Subcutaneous adipose tissue (tissue), 4 donors: ENCODE measurements around the gene RBM19. TPM values are rescaled to one million over a fixed set of nuclear protein-coding genes. Genes with fewer than 3 reads are reported as not detected.

Source experiments
- total RNA-seq, 4 donors: library from RNA; depleted of rRNA; stranded (reverse); fragments of >200 nt; gene quantifications; one replicate each; pipeline ENCODE4 v1.1.0, GENCODE V29; 2016
- TF ChIP-seq, protein P1 (sequence below): fragments of 450-650 bp; IDR thresholded peaks from one replicate; pipeline ENCODE4 v1.5.1; 2016; ENCODE audit warnings: low read depth, mild to moderate bottlenecking, control low read depth, antibody characterized with exemption, moderate library complexity

Gene RBM19
- total RNA-seq, 4 donors from 2014 or later, result 19.2 to 54.4 (median 32.1) TPM

DNA sequence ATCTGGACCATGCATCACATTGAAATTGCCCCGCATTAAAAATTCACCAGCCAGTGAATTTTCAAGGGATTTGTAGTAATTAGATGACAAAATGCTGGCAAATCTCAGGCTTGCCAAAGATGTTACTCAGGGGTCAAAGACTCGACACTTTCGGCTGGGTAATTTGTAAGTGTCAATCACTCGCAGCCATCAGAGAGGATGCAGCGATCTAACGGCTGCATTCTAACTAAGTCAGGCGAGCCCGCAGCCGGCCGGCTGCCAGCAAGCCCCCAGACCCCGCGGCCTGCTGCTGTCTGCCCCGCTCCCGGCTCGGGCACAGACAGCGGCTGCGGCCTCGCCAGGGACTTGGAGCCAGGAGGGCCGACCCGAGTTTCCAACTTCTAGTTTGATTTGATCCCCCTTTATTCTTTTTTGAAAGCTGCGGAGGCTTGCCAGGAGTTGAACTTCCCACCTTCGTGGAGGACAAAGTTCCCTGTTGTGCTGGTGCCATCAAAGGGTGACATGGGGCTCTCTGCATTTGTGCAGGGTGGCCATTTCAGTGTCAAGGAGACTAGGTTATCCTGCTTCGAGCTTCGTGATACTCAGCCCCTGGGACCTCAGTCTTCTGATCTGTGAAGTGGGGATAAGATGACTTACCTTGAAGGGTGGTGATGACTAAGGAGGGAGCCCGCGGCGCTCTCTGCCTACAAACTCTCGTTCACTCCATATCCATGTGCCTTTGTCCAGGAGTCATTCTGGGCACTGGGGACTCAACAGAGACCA is 169.9 kb downstream of the RBM19 start:
- TF ChIP-seq, protein P1, sequence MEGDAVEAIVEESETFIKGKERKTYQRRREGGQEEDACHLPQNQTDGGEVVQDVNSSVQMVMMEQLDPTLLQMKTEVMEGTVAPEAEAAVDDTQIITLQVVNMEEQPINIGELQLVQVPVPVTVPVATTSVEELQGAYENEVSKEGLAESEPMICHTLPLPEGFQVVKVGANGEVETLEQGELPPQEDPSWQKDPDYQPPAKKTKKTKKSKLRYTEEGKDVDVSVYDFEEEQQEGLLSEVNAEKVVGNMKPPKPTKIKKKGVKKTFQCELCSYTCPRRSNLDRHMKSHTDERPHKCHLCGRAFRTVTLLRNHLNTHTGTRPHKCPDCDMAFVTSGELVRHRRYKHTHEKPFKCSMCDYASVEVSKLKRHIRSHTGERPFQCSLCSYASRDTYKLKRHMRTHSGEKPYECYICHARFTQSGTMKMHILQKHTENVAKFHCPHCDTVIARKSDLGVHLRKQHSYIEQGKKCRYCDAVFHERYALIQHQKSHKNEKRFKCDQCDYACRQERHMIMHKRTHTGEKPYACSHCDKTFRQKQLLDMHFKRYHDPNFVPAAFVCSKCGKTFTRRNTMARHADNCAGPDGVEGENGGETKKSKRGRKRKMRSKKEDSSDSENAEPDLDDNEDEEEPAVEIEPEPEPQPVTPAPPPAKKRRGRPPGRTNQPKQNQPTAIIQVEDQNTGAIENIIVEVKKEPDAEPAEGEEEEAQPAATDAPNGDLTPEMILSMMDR, result no peak

DNA sequence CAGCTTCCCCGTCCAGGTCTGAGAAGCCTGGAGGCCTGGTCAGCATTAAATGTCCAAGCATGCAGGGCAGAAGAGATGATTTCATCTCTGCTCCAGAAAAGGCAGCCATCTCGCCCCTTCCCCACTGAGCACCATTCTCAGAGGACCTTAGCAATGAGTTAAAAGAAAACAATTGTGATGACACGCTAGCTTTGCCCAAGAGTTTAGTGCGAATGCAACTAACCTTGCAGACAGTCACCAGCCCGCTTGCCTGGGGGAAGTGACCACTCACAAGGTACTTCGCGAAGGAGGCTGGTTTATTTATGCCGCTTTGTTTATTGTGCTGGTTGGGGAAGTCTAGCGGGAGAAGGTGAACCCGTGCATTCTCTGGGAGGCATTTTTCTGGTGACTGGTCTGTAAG is 170.7 kb downstream of the RBM19 start:
- TF ChIP-seq, protein P1, result no peak

DNA sequence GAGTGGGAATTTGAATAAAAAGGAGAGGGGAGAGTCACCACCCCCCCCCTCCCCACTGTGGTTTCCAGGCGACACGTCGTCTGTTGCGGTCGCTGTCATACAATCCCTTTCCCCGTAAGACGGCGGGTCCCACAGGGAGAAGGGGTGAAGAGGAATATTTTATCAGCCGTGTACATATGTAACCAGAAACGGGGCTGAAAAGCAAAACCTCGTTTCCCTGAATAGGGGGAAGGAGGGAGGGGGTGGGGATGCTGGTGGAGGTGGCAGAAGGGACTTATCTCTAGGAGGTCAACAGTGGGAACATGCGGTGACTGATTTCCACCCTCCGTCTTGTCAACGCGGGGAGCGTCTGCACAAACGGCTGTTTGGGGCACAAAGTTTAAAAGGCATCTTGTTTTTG is 171.4 kb downstream of the RBM19 start:
- TF ChIP-seq, protein P1, result no peak

DNA sequence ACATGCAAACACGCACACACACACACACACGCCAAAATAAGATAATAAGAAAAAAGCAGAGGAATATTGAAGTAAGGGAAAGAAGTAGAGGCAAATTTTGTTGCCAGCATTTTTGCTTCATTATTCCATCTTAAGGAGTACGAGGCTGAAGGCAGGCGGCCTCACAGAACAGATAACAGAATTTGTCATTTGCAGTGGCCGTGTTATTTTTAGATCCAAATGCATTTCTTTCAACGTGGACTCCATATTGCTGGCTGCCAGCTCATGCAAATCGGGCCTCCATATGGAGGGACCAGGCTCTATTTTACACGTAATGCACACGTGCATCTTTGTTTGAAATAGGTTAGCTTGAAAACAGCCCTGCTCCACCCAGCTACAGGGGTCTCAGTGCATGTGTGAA is 172.9 kb downstream of the RBM19 start:
- TF ChIP-seq, protein P1, result no peak

DNA sequence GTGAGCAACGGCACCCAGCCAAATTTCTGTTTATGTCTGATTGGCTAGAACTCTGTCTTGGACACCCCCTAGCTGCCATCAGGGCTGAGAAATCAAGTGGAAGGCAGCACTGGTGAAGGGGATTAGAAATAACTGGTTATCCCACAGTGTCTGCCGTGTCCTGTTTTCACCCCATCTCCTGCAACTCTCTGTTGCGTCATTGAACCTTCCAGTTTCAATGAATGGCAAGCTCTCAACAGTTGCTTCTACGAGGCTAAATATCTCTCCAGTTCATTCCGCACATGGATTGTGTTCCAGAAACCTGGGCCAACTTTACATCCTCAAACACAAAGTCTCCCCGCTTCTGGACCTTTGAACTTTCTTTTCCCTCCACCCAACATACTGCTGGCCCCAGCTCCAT is 173.7 kb downstream of the RBM19 start:
- TF ChIP-seq, protein P1, result no peak

DNA sequence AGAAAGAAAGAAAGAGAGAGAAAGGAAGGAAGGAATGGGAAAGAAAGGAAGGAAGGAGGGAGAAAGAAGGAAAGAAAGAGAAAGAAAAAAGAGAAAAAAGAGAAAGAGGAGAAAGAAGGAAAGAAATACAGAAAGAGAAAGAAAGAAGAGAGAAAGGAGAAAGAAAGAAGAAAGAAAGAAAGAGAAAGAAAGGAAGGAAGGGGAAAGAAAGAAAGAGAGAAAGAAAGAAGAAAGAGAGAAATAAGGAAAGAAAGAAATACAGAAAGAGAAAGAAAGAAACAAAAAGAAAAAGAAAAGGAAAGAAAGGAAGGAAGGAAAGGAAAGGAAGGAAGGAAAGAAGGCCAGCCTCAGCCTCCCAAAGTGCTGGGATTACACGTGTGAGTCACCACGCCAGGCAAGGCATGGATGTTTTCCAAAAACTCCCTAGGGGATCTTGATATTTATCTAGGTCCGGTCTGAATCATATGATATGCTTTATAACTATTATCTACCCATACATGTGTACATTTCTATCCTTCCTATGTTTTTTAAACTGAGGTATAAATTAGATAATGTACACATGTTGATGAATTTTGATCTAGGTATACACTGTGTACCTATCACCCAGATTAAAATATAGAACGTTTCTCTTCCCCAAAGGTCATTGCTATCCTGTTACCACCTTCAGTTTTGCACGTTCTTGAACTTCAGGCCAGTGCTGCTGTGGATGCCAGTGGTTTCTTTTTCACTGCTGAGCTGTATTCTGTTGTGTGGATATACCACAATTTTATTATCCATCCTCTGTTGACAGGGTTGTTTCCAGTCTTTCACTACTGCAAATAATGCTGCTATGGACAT is 177.9 kb downstream of the RBM19 start:
- TF ChIP-seq, protein P1, result no peak

DNA sequence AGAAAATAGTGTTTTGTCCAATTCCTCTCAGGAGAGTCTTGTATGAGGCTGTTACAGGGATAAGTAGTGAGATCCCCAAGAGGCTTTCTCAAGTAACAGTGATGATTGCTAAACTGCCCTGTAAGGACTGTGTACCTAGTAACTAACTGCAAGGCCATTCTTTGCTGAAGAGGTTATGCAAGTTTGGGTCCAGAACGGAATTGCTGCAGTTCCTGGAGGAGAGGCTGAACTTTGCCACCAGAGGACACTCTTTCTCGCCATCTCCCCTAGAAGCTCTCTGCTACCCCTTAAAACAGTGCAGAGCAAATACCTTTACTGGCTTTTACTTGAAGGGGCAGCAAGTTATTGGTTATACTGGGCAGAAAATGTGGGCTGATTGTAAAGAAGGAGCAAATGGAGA is 180.0 kb downstream of the RBM19 start:
- TF ChIP-seq, protein P1, result no peak
